BJ (cell line): ENCODE results near the gene MEX3A. TPM values are rescaled to one million over a fixed set of nuclear protein-coding genes. Genes with fewer than 3 reads are reported as not detected.
"Not testable (repeated sequence)": the region's sequence is repeated elsewhere in the genome, so short reads cannot be mapped to it uniquely, and the experiment has no call there.

Experiments used
- CTCF ChIA-PET: fragments of 350-600 bp; formaldehyde crosslinking; extraction: SDS; loops from one replicate; lab custom pipeline; 2021; ENCODE audit warnings: antibody characterized with exemption, inconsistent platforms; lab: Yijun Ruan, JAX
- POLR2A ChIA-PET: fragments of 300-600 bp; sonication (Branson Sonifier 250); formaldehyde crosslinking; extraction: SDS; loops from one replicate; lab custom pipeline; 2021; ENCODE audit warnings: antibody characterized with exemption; lab: Charles Lee
- DNase-seq: peaks from one replicate; pipeline ENCODE4 v3.0.0-alpha.2; 2011; ENCODE audit warnings: low read depth
- H3K27me3 ChIP-seq: 2 replicates; pipeline ENCODE4 v1.6.0; 2011; ENCODE audit warnings: low read length; ENCODE audit not compliant: control insufficient read depth, insufficient read depth
- H3K36me3 ChIP-seq: 2 replicates; pipeline ENCODE4 v1.5.1; 2011; ENCODE audit warnings: low read length; ENCODE audit not compliant: control insufficient read depth, insufficient read depth
- H3K4me3 ChIP-seq: 2 replicates; pipeline ENCODE4 v1.5.1; 2011; ENCODE audit warnings: low read depth, mild to moderate bottlenecking, control low read depth, low read length
- polyA plus RNA-seq: library from polyadenylated mRNA; depleted of rRNA; stranded (reverse); fragments of >200 nt; gene quantifications from 2 replicates; pipeline ENCODE4 v1.2.3, GENCODE V29; 2011
- TF ChIP-seq, protein P1 (sequence below): IDR thresholded peaks from 2 replicates; pipeline ENCODE4 v1.5.1; 2011; ENCODE audit warnings: low read depth, mild to moderate bottlenecking, control low read depth, inconsistent platforms, low read length, moderate library complexity; ENCODE audit not compliant: insufficient read depth

MEX3A gene
- polyA plus RNA-seq, 1 experiment, result 1.9 TPM

DNA sequence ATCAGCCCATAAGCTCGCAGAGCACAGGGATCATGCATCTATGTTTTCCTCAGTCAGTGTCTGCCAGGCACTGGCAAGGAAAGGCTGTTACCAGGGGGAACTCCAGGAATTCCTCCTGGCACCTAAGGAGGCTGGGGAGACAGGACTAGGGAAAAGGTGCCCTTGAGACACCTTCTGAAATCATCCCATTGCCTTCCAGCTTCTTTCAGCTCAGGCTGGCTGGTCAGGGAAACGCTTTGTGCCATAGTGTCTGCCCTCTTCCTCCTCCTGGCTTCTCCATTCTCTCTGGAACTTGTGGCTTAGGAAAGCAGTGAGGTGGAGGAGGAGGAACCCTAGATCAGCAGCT lies 46.0 kb upstream of the MEX3A start:
- H3K4me3 ChIP-seq, result peak overlapping the region; percentile 5; the same call in 1 of the 2 replicates
- TF ChIP-seq, protein P1, sequence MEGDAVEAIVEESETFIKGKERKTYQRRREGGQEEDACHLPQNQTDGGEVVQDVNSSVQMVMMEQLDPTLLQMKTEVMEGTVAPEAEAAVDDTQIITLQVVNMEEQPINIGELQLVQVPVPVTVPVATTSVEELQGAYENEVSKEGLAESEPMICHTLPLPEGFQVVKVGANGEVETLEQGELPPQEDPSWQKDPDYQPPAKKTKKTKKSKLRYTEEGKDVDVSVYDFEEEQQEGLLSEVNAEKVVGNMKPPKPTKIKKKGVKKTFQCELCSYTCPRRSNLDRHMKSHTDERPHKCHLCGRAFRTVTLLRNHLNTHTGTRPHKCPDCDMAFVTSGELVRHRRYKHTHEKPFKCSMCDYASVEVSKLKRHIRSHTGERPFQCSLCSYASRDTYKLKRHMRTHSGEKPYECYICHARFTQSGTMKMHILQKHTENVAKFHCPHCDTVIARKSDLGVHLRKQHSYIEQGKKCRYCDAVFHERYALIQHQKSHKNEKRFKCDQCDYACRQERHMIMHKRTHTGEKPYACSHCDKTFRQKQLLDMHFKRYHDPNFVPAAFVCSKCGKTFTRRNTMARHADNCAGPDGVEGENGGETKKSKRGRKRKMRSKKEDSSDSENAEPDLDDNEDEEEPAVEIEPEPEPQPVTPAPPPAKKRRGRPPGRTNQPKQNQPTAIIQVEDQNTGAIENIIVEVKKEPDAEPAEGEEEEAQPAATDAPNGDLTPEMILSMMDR, result no peak
- peaks cover 15% of the 10 kb centered on the region for H3K36me3 ChIP-seq
- CTCF ChIA-PET, result interaction anchor here (0.9 to 33.9 kb wide), 7 partner anchors 12 to 97 kb away, joined by 3 to 983 read pairs (median 6); partner anchors contain the start of gene LMNA
- POLR2A ChIA-PET, result interaction anchor here (0.9 to 1.4 kb wide), 5 partner anchors 9 to 24 kb away, joined by 3 to 12 read pairs (median 5); partner anchors contain the start of gene LMNA
- no peak for DNase-seq
- H3K27me3 ChIP-seq, result no peaks in the 10 kb centered on the region

DNA sequence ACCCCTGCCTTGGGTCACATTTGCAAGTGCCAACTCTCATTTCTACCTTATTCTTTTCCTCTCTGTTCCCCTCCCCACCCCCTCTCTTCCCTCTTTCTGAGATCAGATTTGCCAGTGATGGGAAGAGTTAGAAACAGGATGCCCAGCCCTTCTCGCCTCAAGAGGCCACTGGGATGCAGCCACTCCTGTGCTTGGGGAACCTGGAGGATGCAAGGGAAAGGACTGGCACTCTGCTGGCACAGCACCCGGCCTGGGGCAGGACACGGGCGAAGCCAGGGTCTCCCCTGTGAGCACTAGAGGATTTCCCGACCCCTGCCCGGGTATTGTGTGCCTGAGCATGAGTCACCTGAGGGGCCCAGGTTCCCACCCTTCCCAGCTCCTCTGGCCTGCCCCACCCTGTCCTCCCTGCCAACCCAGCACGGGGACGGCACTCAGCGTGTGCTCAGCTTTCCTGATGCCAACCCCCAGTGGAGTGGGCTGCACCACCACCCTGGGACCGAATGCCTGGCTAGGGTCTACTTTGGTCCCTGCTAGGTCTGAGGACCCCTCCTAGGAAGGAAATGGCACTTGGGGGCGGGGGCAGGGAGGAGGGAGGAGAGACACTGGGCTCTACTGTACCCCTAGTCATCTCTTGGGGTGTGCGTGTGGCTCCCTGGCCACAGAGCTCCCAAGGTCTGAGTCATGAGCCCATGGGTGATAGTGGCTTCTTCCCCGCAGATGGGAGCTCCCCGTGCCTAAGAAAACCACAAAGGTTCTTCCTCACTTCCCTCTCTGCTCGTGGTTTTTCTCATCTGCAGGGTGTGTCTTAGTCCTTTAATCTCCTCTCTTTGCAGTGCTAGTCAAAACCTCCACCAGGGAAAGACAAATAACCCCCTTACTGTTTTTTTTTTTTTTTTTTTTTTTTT lies 44.6 kb upstream of the MEX3A start:
- Histone ChIP-seq H3K4me3 (peak overlapping the region; percentile 19; the same call in 1 of the 2 replicates), H3K27me3 (no peaks in the 10 kb centered on the region), H3K36me3 (peaks cover 9% of the 10 kb centered on the region)
- ChIA-PET CTCF (interaction anchor here (0.9 to 33.9 kb wide), 5 partner anchors 10 to 98 kb away, joined by 3 to 983 read pairs (median 4); partner anchors contain the start of gene LMNA), POLR2A (interaction anchor here (0.7 to 1.1 kb wide), 2 partner anchors 13 to 24 kb away, joined by 3 to 7 read pairs; no protein-coding TSS in a partner anchor)
- TF ChIP-seq, protein P1, result no peak
- peak; percentile 90 for DNase-seq

DNA sequence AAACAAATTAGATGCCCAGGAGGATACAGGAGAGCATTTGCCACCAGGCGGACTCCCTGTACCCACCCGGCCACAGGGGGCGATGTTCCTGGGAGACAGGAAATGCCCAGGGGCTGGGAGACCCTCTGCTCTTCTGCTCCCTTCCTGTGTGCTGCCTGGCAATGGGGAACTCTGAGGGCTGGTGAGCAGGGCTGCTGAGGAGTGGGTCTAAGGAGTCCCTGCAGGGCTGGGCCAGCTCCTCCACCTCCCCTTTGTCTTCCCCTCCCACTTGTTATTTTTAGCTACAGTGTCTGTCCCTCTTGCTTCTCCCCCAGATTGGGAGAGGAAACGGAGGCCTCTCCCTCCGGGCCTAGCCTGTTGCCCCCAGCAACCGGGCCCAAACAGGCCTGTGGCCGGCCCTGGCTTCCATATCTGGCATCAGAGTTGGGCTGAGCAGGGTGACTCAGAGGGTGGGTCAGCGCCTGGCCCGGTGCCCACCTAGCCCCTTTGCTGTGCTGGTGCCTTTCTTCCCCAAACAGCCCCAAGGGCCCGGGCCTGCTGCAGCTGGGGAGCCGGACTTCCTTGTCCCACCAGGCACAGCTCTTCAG lies 43.9 kb upstream of the MEX3A start:
- peak; percentile 92 for DNase-seq
- TF ChIP-seq, protein P1, result peak; percentile 66
- H3K36me3 ChIP-seq, result peaks cover 5% of the 10 kb centered on the region
- ChIA-PET POLR2A (interaction anchor here (1.1 kb wide), 1 partner anchor 12 kb away, joined by 3 read pairs; no protein-coding TSS in a partner anchor), CTCF (interaction anchor here (0.5 to 33.9 kb wide), 5 partner anchors 10 to 819 kb away, joined by 3 to 983 read pairs (median 3); partner anchors contain the start of gene LMNA)
- H3K4me3 ChIP-seq, result 0 out of 2 replicates have a peak overlapping the region, but pooled peaks have one; percentile 19
- no peaks in the 10 kb centered on the region for H3K27me3 ChIP-seq

DNA sequence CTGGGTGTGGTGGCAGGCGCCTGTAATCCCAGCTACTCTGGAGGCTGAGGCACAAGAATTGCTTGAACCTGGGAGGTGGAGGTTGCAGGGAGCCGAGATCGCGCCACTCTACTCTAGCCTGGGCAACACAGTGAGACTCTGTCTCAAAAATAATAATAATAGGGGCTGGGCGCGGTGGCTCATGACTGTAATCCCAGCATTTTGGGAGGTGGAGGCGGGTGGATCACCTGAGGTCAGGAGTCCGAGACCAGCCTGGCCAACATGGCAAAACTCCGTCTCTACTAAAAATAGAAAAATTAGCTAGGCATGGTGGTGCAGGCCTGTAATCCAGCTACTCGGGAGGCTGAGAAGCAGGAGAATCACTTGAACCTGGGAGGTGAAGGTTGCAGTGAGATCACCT lies 43.3 kb upstream of the MEX3A start:
- H3K36me3 ChIP-seq, POLR2A ChIA-PET, H3K4me3 ChIP-seq, DNase-seq, H3K27me3 ChIP-seq: not testable (repeated sequence)
- CTCF ChIA-PET, result interaction anchor here (0.7 to 33.9 kb wide), 4 partner anchors 9 to 818 kb away, joined by 3 to 983 read pairs (median 58); partner anchors contain the start of gene LMNA

DNA sequence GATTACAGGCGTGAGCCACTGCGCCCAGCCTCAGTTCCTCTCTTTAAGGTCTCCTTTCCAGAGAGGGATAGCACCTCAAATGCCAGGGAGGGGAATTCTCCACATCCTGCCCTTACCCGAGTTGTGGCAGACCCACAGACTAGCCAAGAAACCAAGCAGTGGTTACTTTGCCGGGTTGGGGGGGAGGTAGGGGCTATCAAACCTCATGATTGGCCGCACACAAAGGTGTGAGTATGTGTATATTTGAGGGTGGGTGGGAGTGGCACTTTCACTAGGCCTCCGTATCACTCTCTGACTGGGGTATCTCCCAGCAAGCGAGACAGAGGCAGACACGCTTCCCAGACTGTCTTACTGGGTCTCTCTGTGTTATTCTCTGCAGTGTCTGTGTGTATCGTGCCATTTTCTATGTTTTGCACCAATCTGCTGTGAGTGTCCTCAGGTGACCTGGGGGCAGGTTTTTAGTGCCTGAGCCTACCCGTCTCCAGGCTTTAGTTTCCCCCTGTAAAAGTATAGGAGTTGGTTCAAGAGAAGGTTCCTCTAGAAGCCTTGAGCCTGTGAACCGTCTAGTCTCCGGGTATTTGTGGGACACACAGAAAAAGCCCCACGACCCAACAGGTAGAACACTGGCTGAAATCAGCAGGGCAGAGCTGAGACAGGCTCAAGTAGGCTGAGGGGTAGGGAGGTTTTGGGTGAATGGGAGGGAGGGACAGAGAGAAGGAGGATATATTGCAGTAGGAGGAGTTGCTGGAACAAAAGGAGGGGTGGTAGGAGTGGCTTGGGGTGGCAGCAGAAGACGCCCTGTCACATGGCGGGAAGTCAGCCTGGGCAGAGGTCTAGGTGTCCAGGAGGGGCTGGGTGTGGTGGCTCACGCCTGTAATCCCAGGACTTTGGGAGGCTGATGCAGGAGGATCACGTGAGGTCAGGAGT lies 42.6 kb upstream of the MEX3A start:
- DNase-seq, result no peak
- Histone ChIP-seq H3K36me3 (peaks cover 4% of the 10 kb centered on the region), H3K4me3 (no peak overlapping the region), H3K27me3 (no peaks in the 10 kb centered on the region)
- POLR2A ChIA-PET, result no interaction called here
- CTCF ChIA-PET, result interaction anchor here (0.7 to 33.9 kb wide), 3 partner anchors 8 to 818 kb away, joined by 3 to 983 read pairs (median 113); partner anchors contain the start of gene LMNA
- TF ChIP-seq, protein P1, result no peak
